Measurements from ENCODE around the gene SLC27A5. TPM values are rescaled to one million over a fixed set of nuclear protein-coding genes. Genes with fewer than 3 reads are reported as not detected.
A peak's percentile ranks its signal among the peaks of the same experiment; 100 is the strongest.

Gene SLC27A5, protein sequence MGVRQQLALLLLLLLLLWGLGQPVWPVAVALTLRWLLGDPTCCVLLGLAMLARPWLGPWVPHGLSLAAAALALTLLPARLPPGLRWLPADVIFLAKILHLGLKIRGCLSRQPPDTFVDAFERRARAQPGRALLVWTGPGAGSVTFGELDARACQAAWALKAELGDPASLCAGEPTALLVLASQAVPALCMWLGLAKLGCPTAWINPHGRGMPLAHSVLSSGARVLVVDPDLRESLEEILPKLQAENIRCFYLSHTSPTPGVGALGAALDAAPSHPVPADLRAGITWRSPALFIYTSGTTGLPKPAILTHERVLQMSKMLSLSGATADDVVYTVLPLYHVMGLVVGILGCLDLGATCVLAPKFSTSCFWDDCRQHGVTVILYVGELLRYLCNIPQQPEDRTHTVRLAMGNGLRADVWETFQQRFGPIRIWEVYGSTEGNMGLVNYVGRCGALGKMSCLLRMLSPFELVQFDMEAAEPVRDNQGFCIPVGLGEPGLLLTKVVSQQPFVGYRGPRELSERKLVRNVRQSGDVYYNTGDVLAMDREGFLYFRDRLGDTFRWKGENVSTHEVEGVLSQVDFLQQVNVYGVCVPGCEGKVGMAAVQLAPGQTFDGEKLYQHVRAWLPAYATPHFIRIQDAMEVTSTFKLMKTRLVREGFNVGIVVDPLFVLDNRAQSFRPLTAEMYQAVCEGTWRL
- polyA plus RNA-seq (2013, experiment 1 of 2; ENCODE audit: insufficient read length): 5.3 TPM
- 3.1 TPM for polyA plus RNA-seq (2013, experiment 2 of 2; ENCODE audit: insufficient read length)

DNA sequence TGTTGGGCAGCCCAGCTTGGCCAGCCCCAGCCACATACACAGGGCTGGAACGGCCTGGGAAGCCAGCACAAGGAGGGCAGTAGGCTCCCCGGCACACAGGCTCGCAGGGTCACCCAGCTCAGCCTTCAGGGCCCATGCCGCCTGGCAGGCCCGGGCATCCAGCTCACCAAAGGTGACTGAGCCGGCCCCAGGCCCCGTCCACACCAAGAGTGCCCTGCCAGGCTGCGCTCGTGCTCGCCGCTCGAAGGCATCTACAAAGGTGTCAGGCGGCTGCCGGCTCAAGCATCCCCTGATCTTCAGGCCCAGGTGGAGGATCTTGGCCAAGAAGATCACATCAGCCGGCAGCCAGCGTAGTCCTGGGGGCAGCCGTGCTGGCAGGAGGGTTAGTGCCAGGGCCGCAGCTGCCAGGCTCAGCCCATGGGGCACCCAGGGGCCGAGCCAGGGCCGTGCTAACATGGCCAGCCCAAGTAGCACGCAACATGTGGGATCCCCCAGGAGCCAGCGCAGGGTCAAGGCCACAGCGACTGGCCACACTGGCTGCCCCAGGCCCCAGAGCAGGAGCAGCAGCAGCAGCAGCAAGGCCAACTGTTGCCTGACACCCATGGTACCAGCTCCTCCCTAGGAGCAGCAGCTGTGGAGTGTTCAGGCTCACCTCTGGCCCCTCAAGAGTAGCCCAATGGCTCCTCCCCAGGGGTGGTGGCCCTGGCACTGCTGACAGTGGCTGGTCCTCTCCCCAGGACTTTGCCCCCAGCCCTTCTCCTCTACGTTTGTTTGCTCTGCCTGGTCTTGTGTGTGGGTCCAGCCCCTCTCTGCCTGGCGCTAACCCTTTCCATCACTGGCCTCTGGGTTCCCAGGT is at the start of gene SLC27A5:
Gene SLC27A5 (minus strand): TSS at position 640 of the 856 bp plus-strand sequence. CDS start 37 bp downstream, at position 603.
- no peak for DNase-seq

DNA sequence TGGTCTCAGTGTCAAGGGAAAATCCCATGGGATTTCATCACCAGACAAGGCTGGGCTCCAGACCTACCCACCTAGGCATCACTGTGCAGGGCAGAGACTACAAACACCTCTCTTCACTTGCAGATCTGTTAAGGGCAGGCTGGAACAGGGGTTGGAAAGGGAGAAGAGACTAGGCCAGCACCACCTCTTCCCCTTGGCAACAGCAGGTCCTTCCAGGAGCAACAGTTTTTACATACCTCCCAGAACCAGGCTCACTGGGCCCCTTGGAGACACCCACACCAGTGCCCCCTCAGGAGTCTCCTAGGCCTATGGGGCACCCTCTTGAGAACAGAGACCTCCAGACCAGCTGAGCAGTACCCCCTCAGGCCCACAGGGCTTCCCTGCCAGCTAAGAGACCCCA is 49.1 kb upstream of the SLC27A5 start:
- DNase-seq: no peak

DNA sequence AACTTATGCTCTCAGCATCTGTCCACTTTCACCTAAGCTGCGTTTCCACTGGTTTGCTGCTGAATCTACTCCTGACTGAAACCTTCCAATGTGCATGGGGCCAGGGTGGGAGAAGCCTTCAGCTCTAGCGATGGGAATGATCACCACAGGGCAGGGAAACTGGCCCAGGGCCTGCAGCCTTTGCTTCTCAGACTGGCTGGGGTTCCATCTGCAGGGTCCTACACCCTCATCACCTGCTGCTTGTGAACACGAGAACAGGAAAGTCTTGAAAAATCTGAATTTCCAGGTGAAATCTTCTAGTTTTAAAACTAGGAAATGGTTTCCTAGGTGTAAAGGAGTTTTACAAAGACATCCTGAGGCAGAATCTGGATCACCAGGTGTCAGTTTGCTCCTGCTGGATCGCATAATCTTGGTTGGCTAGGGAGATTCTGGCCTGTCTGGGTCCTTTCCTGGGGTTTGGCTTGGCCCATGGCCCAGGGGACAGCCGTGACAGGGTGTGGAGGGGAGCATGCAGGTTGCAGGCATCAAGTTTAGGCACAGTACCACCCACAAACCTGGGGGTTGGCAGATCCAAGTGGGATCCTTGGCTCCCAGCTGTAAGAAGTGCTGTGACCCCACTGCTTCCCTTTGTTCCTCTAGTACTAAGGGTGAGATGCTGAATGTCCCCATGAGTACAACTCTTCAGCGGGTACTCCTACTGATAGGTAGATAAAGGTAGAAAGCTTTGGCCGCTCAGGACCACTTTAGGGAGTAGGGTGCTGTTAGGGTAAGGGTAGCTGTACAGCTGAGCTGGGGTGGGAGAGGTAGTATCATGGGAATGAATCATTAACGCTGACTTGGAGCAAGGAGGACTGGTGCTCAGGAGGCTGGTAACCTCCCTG is 48.5 kb upstream of the SLC27A5 start:
- no peak for DNase-seq

DNA sequence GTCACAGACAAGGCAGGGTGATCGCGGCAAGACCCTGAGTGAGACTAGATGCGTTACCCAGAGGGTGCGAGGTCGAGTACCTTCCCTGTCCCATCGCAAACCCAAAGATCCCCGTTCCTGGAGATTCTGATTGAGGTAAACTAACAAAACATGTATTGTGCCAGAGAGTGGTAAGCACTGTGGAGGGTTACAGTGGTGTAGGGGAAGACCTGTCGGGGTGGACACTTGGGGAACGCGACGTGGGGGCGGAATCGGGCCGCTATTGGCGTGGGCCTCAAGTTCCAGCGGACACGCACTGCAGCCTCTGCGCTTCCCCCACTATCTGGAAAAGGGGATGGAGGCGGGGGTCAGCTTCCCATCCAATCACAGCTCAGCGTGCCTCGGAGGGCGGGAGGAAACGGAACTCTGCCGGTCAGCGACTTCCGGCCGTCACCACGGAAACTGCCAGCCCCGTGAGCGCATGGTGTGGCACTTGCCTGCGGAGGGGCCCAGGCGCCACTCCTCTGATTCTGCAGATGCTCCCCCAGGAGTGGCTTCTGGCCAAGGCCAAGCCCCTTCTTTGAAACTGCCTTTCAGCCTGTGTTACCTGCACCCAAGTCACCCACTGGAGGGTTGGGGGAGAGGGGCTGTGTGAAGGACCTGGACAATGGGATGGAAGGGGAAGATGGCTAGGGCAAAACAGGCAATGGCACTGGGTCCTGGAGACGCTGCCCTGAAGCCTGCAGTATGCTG is 47.6 kb upstream of the SLC27A5 start:
- DNase-seq: peak; percentile 94

DNA sequence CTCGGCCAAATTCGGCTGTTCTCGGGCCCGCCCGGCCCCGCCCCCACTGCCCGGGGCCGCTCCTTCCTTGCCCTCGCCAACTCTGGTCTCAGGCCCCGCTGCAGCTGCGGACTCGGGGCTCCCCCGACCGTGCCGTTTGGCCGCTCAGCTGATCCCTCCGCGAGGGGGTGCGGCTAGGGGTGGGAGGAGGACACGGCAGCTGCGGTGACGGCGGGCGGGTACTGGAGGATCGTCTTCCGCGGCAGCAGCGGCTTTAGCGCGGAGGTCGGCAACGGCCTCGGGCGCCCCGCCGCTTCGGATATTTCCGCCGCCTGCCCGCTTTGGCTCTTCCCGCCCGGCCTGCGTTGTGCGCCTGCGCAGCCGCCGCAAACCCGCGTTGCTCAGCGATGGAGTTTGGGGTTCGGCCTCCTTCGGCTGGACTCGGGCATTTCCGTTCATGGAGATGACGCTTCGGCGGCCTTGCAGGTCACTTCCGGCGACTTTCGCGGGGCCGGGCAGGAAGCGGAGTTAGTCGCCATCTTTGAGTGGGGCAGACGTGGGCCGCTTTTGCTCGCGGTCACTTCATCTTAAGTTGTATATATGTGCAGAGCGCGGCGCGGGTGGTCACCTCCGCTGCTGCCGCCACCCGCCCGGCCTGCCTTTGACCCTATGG is 47.0 kb upstream of the SLC27A5 start:
- peak; percentile 97 for DNase-seq

DNA sequence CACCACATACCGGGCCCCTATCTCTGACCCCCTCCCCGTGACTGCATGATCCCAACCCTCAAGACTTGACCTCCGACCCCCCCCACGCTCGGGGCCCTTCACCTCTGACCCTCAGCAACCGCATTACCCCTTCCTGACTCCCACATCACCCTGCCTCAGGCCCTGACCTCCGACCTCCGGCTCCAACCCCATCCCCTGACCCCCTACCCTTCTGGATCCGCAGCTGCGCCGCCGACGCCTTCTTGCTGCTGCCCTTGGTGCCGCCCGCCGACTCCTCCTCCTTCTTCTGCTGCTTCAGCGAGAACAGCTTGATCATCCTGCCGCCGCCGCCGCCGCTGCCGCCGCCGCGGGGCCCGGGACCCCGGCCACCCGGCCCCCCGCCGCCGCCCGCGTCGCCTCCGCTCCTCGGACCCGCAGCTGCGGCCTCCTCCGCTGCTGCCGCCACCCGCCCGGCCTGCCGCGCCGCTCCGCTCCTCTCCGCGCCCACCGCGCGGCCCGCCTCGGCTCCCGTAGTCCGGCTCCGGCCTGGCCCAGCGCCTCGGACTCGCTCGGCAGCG is 46.4 kb upstream of the SLC27A5 start, which contains the start of gene UBE2M:
Gene UBE2M (minus strand): TSS at position 546 of the 557 bp plus-strand sequence. CDS start 230 bp downstream, at position 316.
- no peak for DNase-seq

DNA sequence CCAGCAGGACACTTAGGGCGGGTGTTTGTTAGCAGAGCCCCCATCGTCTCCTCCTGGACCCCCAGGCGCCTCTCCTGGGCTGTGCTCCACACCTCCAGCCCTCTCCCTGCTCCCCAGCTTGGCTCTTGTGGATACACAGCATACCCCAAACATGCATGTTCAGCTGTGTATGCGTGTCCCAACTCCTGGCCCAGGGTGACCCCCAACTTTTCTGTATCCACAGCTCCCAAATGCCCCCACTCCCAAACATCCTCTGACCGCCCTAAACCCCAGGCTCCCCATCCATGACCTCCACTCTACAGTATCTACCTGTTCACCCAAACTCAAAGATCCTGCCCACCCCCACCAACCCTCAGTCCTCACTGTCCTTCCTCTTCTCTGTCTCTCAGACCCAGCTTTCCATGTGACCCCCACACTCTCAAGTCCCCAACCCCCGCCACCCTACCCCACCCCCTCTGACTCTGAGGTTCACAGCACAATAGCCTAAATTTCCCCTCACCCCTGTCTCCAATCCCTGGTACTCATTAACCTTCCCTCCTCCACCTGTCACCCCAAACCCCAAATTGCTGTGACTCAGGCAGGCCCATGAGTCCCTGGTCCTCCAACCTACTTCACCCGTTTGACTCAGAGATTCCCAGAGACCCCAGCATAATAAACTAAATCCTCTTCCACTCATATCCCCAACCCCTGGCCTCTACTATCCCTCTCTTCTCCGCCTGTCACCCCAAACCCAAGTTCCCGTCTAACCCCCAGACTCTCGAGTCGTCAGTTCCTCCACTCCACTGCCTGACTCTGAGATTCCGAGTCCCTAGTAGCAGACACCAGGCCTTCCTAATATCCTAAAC is 45.7 kb upstream of the SLC27A5 start:
- no peak for DNase-seq

DNA sequence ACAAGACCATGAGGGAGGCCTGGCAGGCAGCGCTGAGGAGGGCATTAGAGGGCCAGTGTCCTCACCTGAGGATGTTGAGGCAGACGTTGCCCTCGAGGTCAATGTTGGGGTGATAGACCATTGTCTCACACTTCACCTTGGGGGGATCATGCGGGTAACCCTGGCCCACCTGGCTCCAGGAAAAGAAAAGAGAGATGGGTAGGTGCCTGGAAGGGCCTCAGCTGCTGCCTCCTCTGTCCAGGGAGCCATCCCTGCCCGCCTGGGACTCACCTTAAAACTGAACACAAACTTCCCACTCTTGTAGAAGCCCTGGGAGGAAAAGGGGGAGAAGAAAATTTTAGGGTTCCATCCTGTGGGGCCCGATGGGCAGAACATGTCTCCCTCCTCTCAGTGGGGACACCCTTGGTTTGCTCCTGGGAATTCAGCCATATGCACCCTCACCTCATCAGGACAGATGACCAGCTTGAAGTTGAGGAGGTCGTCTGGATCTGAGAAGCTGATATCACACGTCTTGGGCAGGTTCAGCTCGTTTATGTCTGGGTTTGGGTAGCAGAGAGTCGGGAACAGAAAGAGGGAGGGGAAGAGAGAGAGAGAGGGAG is 44.9 kb upstream of the SLC27A5 start:
- DNase-seq: no peak

DNA sequence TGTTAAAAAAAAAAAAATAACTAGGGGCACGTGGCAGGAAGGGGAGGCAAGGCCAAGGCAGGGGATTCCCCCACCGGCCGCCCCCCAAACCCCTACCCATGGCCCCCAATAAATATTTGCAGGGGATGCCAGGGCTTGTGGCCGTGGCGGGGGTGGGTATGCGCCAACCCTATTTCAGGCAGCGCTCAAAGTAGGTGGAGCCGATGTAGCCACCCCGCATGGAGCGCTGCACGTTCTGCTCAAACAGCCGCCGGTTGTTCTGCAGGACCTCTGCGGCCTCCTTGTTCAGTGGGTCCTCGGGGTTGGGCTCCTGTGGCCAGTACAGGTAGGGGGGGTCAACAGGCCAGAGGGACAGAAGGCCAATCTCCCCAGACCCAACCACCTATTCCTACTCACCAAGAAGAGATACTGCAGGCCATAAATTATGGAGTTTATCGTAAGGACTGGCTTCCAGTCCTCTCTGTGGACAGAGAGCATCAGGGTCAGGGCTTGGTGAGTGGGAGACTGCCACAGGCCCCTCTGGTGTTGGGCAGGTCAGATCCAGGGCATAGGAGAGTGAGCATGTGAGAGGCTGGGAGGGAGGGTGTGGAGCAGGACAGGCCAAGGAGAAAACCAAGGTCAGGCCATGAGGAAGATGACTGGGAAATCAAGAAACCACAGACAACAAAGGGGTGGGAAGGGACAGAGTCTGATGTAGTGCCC is 44.3 kb upstream of the SLC27A5 start:
- no peak for DNase-seq

DNA sequence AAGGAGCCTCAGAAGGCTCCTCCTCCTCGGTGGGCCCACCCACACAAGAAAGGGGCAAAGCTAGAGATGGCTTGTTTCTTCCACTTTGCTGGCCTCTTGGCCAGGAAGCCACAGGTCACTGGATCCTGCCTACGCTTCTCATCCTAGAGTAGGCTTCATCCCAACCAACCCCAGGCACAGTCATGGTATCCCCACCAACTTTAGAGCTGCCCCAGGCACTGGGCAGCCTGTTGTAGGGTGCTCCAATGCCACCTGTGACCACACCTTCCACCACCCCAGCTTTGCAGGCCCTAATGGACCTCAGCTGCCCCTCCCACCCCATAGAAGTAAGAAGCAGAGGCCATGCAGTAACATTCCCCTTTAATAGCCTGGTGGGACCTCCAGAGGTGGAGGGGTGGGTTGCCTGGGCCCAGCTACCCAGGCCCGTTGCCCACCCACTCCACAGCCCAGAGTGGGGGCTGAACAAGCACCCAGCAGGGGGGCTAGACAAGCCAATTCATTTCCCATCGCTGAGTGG is 43.6 kb upstream of the SLC27A5 start:
- DNase-seq: no peak

DNA sequence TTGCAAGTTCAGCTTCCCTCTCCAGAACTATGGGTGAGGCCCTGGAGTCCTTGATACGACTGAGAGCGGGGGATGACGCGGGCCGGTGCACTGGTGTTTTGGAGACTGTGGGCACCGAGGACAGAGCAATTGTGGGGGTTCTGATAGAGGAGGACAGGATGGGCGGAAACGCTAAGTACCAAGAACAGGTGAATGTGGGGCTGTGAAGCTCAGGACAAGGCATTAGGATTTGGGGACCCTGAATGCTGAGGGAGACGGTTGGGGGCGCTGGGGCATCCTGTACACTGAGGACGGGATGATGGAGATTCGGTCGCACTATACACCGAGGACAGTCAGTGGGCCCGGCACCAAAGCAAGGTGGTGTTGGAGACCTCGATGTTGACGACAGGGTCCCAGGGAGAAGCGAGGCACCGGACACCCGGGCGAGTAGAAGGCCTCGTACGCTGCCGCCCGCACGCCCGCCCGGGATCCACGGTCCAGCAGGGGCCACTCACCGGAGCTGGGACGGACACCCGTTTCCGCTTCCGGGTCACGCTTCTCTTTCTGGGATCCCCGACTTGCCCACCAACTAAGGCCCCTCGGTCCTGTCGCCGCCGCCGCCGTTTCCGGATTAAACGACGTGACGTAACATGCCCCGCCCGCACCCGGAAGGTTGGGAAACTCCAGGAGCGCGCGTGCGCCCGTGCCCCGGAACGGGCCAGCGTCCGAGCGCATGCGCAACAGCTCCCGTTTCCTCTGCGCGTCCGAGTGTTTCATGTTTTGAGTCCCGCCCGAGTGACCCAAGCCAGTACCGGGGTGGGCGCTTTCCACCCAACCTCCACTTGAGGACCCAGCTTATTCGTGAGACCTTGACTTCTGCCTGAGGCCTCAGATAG is 42.9 kb upstream of the SLC27A5 start, which contains the start of gene CHMP2A:
Gene CHMP2A (minus strand): TSS at position 612 of the 875 bp plus-strand sequence. CDS start 893 bp downstream, outside the sequence.
- peak; percentile 96 for DNase-seq

DNA sequence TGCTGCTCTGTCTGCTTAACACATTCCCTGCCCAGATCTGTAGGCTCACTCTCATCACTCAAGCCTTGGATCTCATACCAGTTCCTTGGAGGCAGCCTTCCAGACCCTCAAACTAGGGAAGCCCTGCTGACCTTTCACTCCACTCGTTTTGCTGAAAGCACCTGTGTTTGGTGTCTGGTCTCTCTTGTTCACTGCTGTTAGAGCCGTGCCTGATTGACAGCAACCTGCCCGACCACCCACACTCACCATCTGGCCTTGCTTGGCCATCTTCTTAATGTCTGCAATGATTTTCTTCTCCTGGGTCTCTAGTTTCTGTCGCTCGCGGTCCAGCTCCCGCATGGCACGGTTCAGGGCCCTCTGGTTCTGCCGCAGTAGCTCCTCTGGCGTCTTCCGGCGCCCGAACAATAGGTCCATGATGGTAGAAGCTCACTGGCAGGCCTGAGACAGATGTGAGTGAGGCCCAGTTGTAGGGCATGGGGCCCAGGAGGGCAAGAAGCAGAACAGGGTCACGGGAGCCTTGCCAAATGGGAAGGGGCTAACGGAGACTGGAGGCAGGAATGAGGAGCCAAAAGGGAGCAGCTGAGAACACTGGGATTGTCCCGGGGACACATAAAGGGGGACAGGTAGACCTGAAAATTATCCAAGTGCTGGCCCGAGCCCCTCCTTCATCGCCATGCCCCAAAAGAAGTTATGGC is 42.2 kb upstream of the SLC27A5 start:
- DNase-seq: no peak

DNA sequence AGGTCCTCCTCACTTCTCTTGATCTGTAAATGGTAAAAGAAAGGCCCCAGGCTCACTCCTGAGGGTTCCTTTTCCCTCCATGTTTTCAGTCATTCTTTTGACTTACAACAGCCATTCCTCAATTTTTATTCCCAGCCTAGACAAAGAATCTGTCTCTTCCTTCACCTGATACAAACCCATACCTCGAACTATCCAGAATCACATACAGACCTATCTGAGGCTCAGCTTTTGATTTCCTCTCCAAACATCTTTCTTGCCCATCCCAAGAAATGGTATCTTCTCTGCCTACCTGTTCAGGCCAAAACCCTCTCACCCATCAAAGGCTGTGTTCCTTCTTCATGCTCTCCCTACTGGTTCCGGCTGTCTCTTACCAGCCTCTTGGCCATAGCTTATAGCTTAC is 40.9 kb upstream of the SLC27A5 start:
- DNase-seq: no peak

DNA sequence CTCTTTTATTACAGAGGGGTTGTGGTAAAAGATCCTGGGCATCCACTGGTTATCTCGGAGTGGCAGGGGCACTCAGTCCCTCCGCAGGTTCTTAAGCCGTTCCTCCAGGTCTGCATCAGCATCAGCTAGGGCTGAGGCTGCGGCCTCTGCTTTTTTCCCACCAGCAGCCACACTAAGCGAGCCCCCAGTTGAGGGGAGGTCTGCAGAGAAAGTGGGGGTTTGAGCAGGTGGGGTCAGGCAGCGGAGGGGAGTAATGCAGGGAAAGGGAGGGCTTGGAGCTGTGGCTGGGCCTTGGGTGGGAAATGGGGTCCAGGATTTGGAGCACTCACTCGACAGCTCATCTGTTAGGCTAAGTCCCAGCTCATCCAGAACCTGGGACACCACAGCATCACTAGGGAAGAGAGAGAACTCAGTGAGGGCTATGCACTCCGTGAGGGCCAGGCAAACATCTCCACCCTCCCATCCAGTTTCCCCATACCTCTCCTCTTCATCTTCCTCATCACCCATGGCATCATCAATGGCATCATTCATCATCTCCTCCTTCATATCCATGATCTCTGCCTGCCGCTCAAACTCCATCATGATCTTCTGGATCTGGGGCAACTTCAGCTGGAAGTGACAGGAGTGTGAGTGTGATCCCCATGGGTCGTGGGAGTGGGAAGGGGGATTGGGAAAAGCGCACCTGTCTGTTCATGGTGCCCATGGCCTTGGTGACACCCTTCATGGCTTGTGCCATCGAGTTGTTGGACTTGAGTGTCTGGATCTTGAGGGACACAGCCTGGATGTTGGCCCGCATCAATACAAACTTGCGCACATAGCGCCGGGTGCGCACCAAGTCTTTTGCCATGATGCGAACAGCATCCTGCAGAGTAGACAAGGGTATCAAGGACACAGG is 40.0 kb upstream of the SLC27A5 start:
- DNase-seq: no peak

DNA sequence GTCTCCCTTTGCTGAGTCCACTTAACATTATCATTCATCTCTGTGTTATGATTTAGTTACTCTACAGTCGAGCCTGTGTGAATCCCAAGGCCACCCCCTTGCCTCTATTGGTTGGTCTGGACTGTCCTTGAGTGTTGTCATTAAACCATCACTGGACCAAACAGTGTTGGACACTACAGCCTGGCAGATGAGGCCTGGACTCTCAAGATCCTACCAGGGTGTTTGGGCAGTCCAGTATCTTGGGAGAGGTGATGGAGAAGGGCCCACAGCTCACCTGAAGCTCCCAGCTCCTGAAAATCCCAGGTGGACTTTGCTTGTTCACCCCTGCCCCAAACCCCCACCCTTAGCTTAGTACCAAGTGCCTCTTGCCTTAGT is 39.3 kb upstream of the SLC27A5 start:
- DNase-seq: no peak

Measured in fibroblast of skin of back (primary cell).